ENCODE results near the gene LPAR6. TPM values are rescaled to one million over a fixed set of nuclear protein-coding genes. Genes with fewer than 3 reads are reported as not detected.

LPAR6 gene
- total and polyA plus RNA-seq, 2 of the 13 experiments (the other 11 are each of a cell fraction or from before 2014, with no cell fraction given) = 24.4 to 149 TPM

DNA sequence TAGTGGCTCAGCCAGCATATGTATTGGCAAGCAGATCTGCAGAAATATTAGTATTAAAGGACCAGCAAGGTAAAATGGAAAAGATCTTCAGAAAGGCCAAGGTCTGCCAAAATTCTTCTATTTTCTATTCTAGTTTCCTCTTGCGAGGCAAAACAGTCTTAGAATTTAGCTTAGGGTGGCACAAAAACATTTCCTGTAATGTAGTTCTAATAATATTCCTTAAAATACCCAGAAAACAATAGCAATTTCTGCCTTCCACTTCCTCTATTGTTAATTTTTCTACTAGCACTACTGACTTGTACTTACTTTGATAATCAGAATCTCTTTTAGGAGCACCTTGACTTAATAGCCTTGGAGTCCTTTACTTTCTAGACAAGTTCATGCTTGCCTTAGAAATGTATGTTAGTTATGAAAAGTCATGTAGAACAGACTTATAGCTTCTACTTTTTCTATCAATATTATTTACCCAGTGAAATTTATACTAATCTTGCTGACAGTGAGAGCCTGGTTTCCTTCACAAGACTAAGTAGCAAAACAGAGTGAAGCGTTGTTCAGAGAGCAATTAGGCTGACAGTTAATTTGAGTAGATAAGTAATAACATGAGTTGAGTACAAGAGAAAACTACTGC is 23.9 kb upstream of the LPAR6 start:
- Histone ChIP-seq H3K27me3 (ENCODE audit: control insufficient read depth in 1 of 2, insufficient read depth in 2 of 2, low read length in 2 of 2) (no peaks in the 10 kb centered on the region), H3K36me3 (replicated peaks in 1 of 2; ENCODE audit: control insufficient read depth in 1 of 2, insufficient read depth in 2 of 2, low read length in 2 of 2) (no peaks in the 10 kb centered on the region), H3K79me2 (ENCODE audit: insufficient read depth, low read length) (no peaks in the 10 kb centered on the region), H2AFZ (ENCODE audit: low read length) (no peak overlapping the region), H3K4me3 (replicated peaks in 1 of 3; ENCODE audit: insufficient read depth in 1 of 3, low read depth in 2 of 3, low read length in 3 of 3) (no peak overlapping the region), H3K9ac (ENCODE audit: insufficient read depth, low read depth, low read length) (no peak overlapping the region), H3K4me1 (ENCODE audit: insufficient read depth, low read length) (peaks cover 19% of the 10 kb centered on the region), H3K9me3 (ENCODE audit: low read length) (no peaks in the 10 kb centered on the region), H3K27ac (ENCODE audit: extremely low read length, insufficient read depth, low read length) (no peak overlapping the region), H4K20me1 (ENCODE audit: insufficient read depth, low read length) (no peaks in the 10 kb centered on the region), H3K4me2 (ENCODE audit: low read depth, low read length) (no peak overlapping the region)
- in situ Hi-C loops (cut with HindIII; ENCODE audit: extremely low pct_ligation_motif_present, low pct_unique_long_range_greater_than_20kb) (no loop called here), intact Hi-C loops (cut with micrococcal nuclease; ENCODE audit: unreplicated experiment) (loop anchor here (1.0 kb wide), 1 partner anchor 42 kb away; no protein-coding TSS in a partner anchor)
- CTCF ChIA-PET (ENCODE audit: low intra/inter-chr PET ratio, low total read pairs) = no interaction called here
- POLR2A ChIA-PET = no interaction called here
- no peak for ATAC-seq
- no peak for FAIRE-seq
- BruUV-seq (replicated peaks) = no TSS peak
- TF ChIP-seq ZNF234 (CRISPR knock-in tag; conservative IDR thresholded peaks at IDR 0.05) = no peak
- TF ChIP-seq MAFK (conservative IDR thresholded peaks at IDR 0.05 in 1 of 2, IDR thresholded peaks at IDR 0.05 in 1 of 2; ENCODE audit: low read length in 2 of 2) = peak in 1 of 2 experiments; percentile 21; a peak in 1 of 4 replicates
- TF ChIP-seq JDP2 (CRISPR knock-in tag; IDR thresholded peaks at IDR 0.05; ENCODE audit: borderline replicate concordance) = no peak
- no peak for DNase-seq (ENCODE audit: low spot score)
- 96% methylated on average over 2 of the region's 2 CpGs for WGBS (ENCODE audit: low lambda C conversion rate)

DNA sequence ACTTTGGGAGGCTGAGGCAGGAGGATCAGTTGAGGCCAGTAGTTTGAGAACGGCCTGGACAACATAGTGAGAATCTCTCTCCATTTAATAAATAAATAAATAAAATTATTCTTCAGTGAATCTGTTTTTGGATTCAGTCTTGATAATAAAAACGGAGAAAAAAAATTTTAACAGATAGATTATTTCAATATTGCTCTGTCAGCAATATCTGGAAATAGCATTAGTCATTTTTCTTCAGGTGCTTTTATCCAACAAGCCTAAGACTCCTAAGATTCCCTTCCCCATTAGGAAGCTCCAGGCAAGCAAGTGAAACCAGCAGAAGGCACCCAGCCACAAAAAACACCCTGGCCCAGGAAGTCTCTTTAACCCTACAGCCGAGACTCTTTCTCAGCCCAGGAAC is 21.3 kb upstream of the LPAR6 start:
- no TSS peak for BruUV-seq (replicated peaks)
- WGBS (ENCODE audit: low lambda C conversion rate) = 95% methylated on average over 3 of the region's 3 CpGs
- ATAC-seq (no peak), DNase-seq (ENCODE audit: low spot score) (no peak), FAIRE-seq (no peak)
- in situ Hi-C loops (cut with HindIII; ENCODE audit: extremely low pct_ligation_motif_present, low pct_unique_long_range_greater_than_20kb) (no loop called here), intact Hi-C loops (cut with micrococcal nuclease; ENCODE audit: unreplicated experiment) (no loop called here)
- no peak overlapping the region for H3K27ac ChIP-seq (ENCODE audit: extremely low read length, insufficient read depth, low read length)
- ChIA-PET POLR2A (no interaction called here), CTCF (ENCODE audit: low intra/inter-chr PET ratio, low total read pairs) (no interaction called here)
- no peaks in the 10 kb centered on the region for H3K79me2 ChIP-seq (ENCODE audit: insufficient read depth, low read length)
- no peaks in the 10 kb centered on the region for H3K36me3 ChIP-seq (replicated peaks in 1 of 2; ENCODE audit: control insufficient read depth in 1 of 2, insufficient read depth in 2 of 2, low read length in 2 of 2)
- no peak overlapping the region for H3K4me2 ChIP-seq (ENCODE audit: low read depth, low read length)
- H3K27me3 ChIP-seq (ENCODE audit: control insufficient read depth in 1 of 2, insufficient read depth in 2 of 2, low read length in 2 of 2) = no peaks in the 10 kb centered on the region
- peaks cover 41% of the 10 kb centered on the region for H3K4me1 ChIP-seq (ENCODE audit: insufficient read depth, low read length)
- no peak overlapping the region for H3K9ac ChIP-seq (ENCODE audit: insufficient read depth, low read depth, low read length)
- H4K20me1 ChIP-seq (ENCODE audit: insufficient read depth, low read length) = no peaks in the 10 kb centered on the region
- TF ChIP-seq MAFF (IDR thresholded peaks at IDR 0.05; ENCODE audit: low read depth, low read length) = peak; percentile 95
- TF ChIP-seq MAFK (conservative IDR thresholded peaks at IDR 0.05 in 1 of 2, IDR thresholded peaks at IDR 0.05 in 1 of 2; ENCODE audit: low read length in 2 of 2) = peak; percentile 92 to 98
- no peak for TF ChIP-seq ZNF776 (CRISPR knock-in tag; IDR thresholded peaks at IDR 0.05)
- TF ChIP-seq, protein P1, sequence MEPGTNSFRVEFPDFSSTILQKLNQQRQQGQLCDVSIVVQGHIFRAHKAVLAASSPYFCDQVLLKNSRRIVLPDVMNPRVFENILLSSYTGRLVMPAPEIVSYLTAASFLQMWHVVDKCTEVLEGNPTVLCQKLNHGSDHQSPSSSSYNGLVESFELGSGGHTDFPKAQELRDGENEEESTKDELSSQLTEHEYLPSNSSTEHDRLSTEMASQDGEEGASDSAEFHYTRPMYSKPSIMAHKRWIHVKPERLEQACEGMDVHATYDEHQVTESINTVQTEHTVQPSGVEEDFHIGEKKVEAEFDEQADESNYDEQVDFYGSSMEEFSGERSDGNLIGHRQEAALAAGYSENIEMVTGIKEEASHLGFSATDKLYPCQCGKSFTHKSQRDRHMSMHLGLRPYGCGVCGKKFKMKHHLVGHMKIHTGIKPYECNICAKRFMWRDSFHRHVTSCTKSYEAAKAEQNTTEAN (CRISPR knock-in tag; conservative IDR thresholded peaks at IDR 0.05) = no peak
- H3K9me3 ChIP-seq (ENCODE audit: low read length) = no peaks in the 10 kb centered on the region
- H3K4me3 ChIP-seq (replicated peaks in 1 of 3; ENCODE audit: insufficient read depth in 1 of 3, low read depth in 2 of 3, low read length in 3 of 3) = no peak overlapping the region
- H2AFZ ChIP-seq (ENCODE audit: low read length) = no peak overlapping the region

Data from HepG2 (cell line).